ENCODE measurements around the gene TIGAR. TPM values are rescaled to one million over a fixed set of nuclear protein-coding genes. Genes with fewer than 3 reads are reported as not detected.
A peak's percentile ranks its signal among the peaks of the same experiment; 100 is the strongest.

The TIGAR gene
- total RNA-seq, 1 experiment from 2014 or later = 42.7 TPM

GRCh38 chr12:4307593-4308333 lies 13.2 kb upstream of the TIGAR start:
- Mint-ChIP-seq H3K36me3 (ENCODE audit: insufficient read depth, unreplicated experiment) (peaks cover 25% of the 10 kb centered on the region), H3K4me3 (ENCODE audit: unreplicated experiment) (peak overlapping the region; percentile 69), H3K27ac (ENCODE audit: unreplicated experiment) (peak overlapping the region; percentile 98), H3K9me3 (ENCODE audit: unreplicated experiment) (no peaks in the 10 kb centered on the region), H3K4me1 (ENCODE audit: low read depth, unreplicated experiment) (peaks cover 43% of the 10 kb centered on the region), H3K27me3 (ENCODE audit: insufficient read depth, unreplicated experiment) (no peaks in the 10 kb centered on the region)
- Histone ChIP-seq H3K36me3 (ENCODE audit: control insufficient read depth, insufficient read depth, low read length) (no peaks in the 10 kb centered on the region), H3K4me1 (peaks cover 34% of the 10 kb centered on the region), H3K4me3 (ENCODE audit: low read depth, low read length) (peak overlapping the region; percentile 28), H3K27me3 (replicated peaks; ENCODE audit: control insufficient read depth, insufficient read depth, low read length) (no peaks in the 10 kb centered on the region), H3K9me3 (no peaks in the 10 kb centered on the region)
- CTCF ChIA-PET = interaction anchor here (0.6 to 3.0 kb wide), 6 partner anchors 13 to 1820 kb away, joined by 3 to 11 read pairs (median 4); partner anchors contain the start of gene CCND2
- no TSS peak for BruUV-seq (replicated peaks)
- TF ChIP-seq CTCF (IDR thresholded peaks at IDR 0.05; ENCODE audit: insufficient read depth in 1 of 2, low read depth in 1 of 2, low read length in 1 of 2, severe bottlenecking in 1 of 2, unreplicated experiment in 1 of 2) = peak; percentile 91 to 92
- peak; percentile 95 to 97 for DNase-seq
- intact Hi-C loops (cut with micrococcal nuclease; ENCODE audit: unreplicated experiment) = loop anchor here (1.0 to 5.0 kb wide), 6 partner anchors 13 to 451 kb away; no protein-coding TSS in a partner anchor
- POLR2A ChIA-PET = interaction anchor here (0.5 to 0.6 kb wide), 3 partner anchors 21 to 276 kb away, joined by 3 to 4 read pairs (median 4); no protein-coding TSS in a partner anchor

GRCh38 chr12:4308334-4308950 lies 12.6 kb upstream of the TIGAR start:
- Mint-ChIP-seq H3K4me3 (ENCODE audit: unreplicated experiment) (peak overlapping the region; percentile 69), H3K27me3 (ENCODE audit: insufficient read depth, unreplicated experiment) (no peaks in the 10 kb centered on the region), H3K27ac (ENCODE audit: unreplicated experiment) (peak overlapping the region; percentile 98), H3K36me3 (ENCODE audit: insufficient read depth, unreplicated experiment) (peaks cover 25% of the 10 kb centered on the region), H3K9me3 (ENCODE audit: unreplicated experiment) (no peaks in the 10 kb centered on the region), H3K4me1 (ENCODE audit: low read depth, unreplicated experiment) (peaks cover 36% of the 10 kb centered on the region)
- CTCF ChIA-PET = interaction anchor here (0.6 to 3.0 kb wide), 5 partner anchors 12 to 1819 kb away, joined by 3 to 11 read pairs (median 3); no protein-coding TSS in a partner anchor
- TF ChIP-seq CTCF (IDR thresholded peaks at IDR 0.05; ENCODE audit: insufficient read depth in 1 of 2, low read depth in 1 of 2, low read length in 1 of 2, severe bottlenecking in 1 of 2, unreplicated experiment in 1 of 2) = no peak
- POLR2A ChIA-PET = interaction anchor here (0.5 to 0.6 kb wide), 3 partner anchors 21 to 277 kb away, joined by 3 to 4 read pairs (median 4); no protein-coding TSS in a partner anchor
- peaks cover 27% of the 10 kb centered on the region for H3K4me1 ChIP-seq
- intact Hi-C loops (cut with micrococcal nuclease; ENCODE audit: unreplicated experiment) = loop anchor here (1.0 to 5.0 kb wide), 5 partner anchors 12 to 219 kb away; no protein-coding TSS in a partner anchor
- H3K36me3 ChIP-seq (ENCODE audit: control insufficient read depth, insufficient read depth, low read length) = no peaks in the 10 kb centered on the region
- H3K27me3 ChIP-seq (replicated peaks; ENCODE audit: control insufficient read depth, insufficient read depth, low read length) = no peaks in the 10 kb centered on the region
- DNase-seq = peak; percentile 81 to 85
- H3K4me3 ChIP-seq (ENCODE audit: low read depth, low read length) = peak overlapping the region; percentile 28
- BruUV-seq (replicated peaks) = TSS peak; percentile 82
- no peaks in the 10 kb centered on the region for H3K9me3 ChIP-seq

DNA sequence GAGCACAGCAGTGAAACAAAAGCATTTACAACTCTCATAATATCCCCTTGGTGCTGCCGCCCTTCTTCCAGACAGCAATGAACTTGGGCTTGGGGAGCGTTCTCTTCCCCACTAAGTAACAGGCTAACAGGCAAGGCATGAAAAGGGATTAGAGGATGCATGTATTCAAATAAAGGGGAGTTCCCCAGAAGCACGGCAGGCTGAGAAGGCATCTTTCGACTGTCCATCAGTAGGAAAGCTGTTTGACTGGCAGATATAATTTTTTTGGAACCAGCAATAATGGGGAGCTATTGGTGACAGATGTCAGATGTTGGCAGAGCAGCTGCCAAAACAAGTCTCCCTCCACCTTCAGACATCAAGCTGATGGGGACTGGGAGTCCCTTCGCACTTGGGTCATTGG lies 9.2 kb upstream of the TIGAR start:
- ChIA-PET POLR2A (no interaction called here), CTCF (no interaction called here)
- Mint-ChIP-seq H3K4me3 (ENCODE audit: unreplicated experiment) (no peak overlapping the region), H3K27me3 (ENCODE audit: insufficient read depth, unreplicated experiment) (no peaks in the 10 kb centered on the region), H3K4me1 (ENCODE audit: low read depth, unreplicated experiment) (peaks cover 23% of the 10 kb centered on the region), H3K27ac (ENCODE audit: unreplicated experiment) (no peak overlapping the region), H3K9me3 (ENCODE audit: unreplicated experiment) (no peaks in the 10 kb centered on the region), H3K36me3 (ENCODE audit: insufficient read depth, unreplicated experiment) (peaks cover 25% of the 10 kb centered on the region)
- H3K27me3 ChIP-seq (replicated peaks; ENCODE audit: control insufficient read depth, insufficient read depth, low read length) = no peaks in the 10 kb centered on the region
- no peak overlapping the region for H3K4me3 ChIP-seq (ENCODE audit: low read depth, low read length)
- intact Hi-C loops (cut with micrococcal nuclease; ENCODE audit: unreplicated experiment) = no loop called here
- DNase-seq = no peak
- H3K4me1 ChIP-seq = peaks cover 27% of the 10 kb centered on the region
- no peak for TF ChIP-seq CTCF (IDR thresholded peaks at IDR 0.05; ENCODE audit: insufficient read depth in 1 of 2, low read depth in 1 of 2, low read length in 1 of 2, severe bottlenecking in 1 of 2, unreplicated experiment in 1 of 2)
- no TSS peak for BruUV-seq (replicated peaks)
- no peaks in the 10 kb centered on the region for H3K9me3 ChIP-seq
- H3K36me3 ChIP-seq (ENCODE audit: control insufficient read depth, insufficient read depth, low read length) = no peaks in the 10 kb centered on the region

Measured in Caco-2 (cell line).